OCI-LY7 (cell line): ENCODE measurements around the gene ERI3.

Source experiments
- EZH2phosphoT487 ChIP-seq: fragments of 200-600 bp; sonication (generic); IDR thresholded peaks from 2 replicates; pipeline ENCODE4 v1.6.1; 2018; ENCODE audit warnings: low read depth, borderline replicate concordance, mild to moderate bottlenecking, mixed run types, antibody characterized with exemption, low read length, moderate library complexity, mixed read lengths
- TF ChIP-seq, protein P1 (sequence below): fragments of 200-600 bp; sonication (generic); conservative IDR thresholded peaks from 2 replicates; pipeline ENCODE4 v1.5.1; 2014; ENCODE audit warnings: mild to moderate bottlenecking, antibody characterized with exemption, low read length, moderate library complexity, mixed read lengths

DNA sequence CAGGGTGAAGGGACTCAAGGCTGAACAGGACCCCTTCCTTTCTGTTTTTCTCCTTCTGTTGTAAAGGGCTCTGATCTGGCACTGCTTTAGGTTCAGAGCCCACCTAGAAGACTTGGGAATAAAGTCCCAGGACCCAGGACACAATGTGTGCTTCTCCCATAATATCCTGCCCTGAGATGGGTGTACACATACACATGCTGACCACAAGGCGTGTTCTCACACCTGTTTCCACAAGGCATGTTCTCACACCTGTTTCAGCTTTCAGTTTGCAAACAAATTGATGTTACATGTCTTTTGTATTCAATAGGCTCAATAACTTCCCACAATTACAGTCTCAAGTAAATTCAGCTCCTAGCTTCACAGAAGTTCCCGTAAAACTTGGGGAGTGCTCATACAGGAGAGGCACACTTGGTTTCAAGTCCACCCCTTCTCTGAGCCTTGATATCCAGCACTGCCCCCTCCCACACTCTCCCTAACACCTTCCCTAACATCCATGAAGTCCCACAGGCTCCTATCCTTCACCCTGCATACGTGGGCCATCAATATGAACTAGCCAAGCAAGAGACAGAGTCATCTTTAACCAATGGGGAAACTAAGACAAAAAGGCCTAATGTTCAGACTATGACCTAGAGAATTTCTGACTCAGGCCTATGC lies 41.7 kb downstream of the ERI3 start:
- TF ChIP-seq, protein P1, sequence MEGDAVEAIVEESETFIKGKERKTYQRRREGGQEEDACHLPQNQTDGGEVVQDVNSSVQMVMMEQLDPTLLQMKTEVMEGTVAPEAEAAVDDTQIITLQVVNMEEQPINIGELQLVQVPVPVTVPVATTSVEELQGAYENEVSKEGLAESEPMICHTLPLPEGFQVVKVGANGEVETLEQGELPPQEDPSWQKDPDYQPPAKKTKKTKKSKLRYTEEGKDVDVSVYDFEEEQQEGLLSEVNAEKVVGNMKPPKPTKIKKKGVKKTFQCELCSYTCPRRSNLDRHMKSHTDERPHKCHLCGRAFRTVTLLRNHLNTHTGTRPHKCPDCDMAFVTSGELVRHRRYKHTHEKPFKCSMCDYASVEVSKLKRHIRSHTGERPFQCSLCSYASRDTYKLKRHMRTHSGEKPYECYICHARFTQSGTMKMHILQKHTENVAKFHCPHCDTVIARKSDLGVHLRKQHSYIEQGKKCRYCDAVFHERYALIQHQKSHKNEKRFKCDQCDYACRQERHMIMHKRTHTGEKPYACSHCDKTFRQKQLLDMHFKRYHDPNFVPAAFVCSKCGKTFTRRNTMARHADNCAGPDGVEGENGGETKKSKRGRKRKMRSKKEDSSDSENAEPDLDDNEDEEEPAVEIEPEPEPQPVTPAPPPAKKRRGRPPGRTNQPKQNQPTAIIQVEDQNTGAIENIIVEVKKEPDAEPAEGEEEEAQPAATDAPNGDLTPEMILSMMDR, result no peak
- TF ChIP-seq EZH2phosphoT487, result no peak
